LNCAP (cell line): ENCODE data around the gene ZNF835.

Experiments
- TF ChIP-seq, protein P1 (sequence below): fragments of 450-650 bp; IDR thresholded peaks from 2 replicates; pipeline ENCODE4 v1.5.1; 2017; ENCODE audit warnings: mild to moderate bottlenecking

Gene ZNF835

DNA sequence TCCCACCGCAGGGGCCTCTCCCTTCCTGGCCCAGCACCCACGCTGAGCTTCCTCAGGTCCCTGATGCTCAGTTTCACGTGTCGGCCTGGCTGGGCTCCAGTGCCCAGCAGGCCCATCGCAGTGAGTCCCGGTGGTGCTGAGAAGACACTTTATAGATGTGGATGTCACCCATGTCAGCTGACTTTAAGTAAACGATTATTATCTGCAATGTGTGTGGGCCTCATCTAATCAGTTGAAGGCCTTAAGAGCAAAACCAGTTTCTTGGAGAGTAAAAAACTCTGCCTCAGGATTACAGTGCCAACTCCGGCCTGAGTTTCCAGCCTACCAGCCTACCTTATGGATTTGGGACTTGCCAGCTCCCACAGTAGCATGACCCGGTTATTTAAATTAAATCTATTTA lies 45.8 kb downstream of the ZNF835 start:
- TF ChIP-seq, protein P1, sequence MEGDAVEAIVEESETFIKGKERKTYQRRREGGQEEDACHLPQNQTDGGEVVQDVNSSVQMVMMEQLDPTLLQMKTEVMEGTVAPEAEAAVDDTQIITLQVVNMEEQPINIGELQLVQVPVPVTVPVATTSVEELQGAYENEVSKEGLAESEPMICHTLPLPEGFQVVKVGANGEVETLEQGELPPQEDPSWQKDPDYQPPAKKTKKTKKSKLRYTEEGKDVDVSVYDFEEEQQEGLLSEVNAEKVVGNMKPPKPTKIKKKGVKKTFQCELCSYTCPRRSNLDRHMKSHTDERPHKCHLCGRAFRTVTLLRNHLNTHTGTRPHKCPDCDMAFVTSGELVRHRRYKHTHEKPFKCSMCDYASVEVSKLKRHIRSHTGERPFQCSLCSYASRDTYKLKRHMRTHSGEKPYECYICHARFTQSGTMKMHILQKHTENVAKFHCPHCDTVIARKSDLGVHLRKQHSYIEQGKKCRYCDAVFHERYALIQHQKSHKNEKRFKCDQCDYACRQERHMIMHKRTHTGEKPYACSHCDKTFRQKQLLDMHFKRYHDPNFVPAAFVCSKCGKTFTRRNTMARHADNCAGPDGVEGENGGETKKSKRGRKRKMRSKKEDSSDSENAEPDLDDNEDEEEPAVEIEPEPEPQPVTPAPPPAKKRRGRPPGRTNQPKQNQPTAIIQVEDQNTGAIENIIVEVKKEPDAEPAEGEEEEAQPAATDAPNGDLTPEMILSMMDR: no peak

DNA sequence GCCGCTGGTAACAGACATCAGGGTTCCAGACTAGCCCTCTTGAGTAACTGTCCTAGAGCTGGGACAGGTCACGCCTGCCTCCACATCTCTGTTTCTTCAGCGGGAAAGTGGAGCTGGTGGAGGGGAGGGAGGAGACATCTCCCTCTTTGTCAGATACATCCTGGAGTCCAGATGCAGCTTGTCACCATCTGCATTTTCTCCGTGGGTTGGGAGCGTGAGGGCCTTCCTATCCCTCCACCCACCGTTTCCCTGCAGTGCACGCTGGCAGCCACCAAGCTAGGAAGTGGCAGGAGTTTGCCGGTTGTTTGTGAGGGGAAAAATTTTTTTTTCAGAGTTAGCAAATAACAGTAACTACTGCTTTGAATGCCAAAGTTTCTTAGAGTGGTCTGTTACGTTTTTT lies 48.6 kb downstream of the ZNF835 start:
- TF ChIP-seq, protein P1: no peak

DNA sequence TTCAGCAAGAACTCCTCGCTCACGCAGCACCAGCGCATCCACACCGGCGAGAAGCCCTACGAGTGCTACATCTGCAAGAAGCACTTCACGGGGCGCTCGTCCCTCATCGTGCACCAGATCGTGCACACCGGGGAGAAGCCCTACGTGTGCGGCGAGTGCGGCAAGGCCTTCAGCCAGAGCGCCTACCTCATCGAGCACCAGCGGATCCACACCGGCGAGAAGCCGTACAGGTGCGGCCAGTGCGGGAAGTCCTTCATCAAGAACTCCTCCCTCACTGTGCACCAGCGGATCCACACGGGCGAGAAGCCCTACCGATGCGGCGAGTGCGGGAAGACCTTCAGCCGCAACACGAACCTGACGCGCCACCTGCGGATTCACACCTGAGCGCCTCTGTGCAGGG lies 49.2 kb downstream of the ZNF835 start:
- TF ChIP-seq, protein P1: no peak

DNA sequence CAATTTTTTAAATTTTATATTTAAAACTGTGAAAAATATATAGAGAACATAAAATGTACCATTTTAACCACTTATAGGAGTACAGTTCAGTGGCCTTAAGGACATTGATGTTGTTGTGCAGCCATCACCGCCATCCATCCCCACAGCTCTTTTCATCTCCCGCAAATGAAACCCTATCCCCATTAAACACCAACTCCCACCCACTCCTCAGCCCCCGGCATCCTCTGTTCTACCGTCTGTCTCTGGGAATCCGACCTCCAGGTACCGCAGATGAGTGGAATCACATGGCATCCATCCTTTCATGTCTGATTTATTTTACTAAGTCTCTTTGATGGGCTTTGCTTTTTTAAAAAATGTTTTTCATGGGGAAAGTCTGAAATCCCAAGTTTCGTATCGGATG lies 52.4 kb downstream of the ZNF835 start:
- TF ChIP-seq, protein P1: no peak

DNA sequence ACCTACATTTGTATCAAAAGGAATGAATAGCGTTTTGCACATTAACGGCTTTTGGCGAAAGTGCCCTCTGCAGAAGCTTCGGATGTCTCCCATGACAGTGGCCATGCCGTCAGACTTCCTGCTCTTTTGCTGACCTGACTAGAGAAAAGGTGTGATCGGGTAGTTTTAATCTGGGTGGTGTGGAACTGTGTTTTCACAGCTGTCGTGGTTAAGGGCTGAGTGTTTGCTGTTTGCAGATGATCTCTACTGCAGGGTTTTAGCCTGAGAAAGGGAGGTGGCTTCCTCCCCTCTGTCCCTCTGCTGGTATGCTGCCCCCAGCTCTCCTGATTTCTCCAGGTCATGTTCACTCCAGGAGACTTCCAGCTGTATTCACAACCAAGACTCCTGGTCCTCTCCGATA lies 54.0 kb downstream of the ZNF835 start:
- TF ChIP-seq, protein P1: no peak

DNA sequence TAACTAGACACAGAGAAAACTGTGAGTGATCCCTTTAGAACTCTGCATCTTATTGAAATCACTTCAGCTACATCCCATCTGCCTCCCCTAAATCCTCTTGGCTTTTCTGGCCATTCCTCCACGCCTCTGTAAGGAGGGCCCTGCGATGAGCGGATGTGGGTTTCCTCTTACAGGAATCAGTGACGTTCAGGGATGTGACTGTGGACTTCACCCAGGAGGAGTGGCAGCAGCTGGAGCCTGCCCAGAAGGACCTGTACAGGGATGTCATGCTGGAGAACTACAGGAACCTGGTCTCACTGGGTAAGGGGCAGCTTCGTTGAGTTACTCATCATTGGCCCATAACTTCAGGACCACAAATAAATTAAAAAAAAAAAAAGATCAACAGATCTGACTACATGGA lies 57.9 kb downstream of the ZNF835 start:
- TF ChIP-seq, protein P1: no peak

DNA sequence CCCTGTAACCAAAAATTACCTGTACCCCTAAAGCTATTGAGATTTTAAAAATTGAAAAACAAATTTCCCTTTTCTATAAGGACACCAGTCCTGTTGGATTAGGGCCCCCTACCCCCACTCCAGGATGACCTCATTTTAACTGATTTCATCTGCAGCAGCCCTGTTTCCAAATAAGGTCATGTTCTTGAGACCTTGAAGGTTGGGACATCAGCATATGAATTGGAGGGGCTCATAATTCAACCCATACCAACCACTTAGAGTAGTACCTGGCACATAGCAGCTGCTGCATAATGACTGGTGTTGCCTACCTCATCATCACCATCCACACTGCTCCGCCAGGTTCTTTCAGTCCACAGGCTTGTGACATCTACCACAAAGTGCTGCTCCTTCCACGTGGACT lies 58.8 kb downstream of the ZNF835 start:
- TF ChIP-seq, protein P1: no peak
